ENCODE measurements around the gene CCNG2. TPM values are rescaled to one million over a fixed set of nuclear protein-coding genes. Genes with fewer than 3 reads are reported as not detected.

Gene CCNG2
- total RNA-seq, 1 experiment from 2014 or later = 9.2 TPM

DNA sequence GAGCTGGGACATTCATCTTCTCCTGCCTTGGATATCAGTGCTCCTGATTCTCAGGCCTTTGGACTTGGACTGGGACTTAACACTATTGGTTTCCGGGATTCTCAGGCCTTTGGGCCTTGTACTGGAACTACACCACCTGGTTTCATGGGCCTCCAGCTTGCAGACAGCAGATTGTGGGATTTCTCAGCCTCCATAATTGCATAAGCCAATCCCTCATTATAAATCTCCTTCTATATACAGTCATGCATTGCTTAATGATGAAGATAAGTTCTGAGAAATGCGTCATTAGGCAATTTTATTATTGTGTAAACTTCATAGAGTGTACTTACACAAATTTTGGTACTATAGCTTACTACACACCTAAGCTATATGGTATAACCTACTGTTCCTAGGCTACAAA lies 8.9 kb upstream of the CCNG2 start:
- no peak overlapping the region for H3K27ac ChIP-seq (ENCODE audit: low read depth, low read length, poor library complexity, severe bottlenecking)
- H3K27me3 ChIP-seq (replicated peaks; ENCODE audit: insufficient read depth, low read depth, low read length, poor library complexity) = no peaks in the 10 kb centered on the region
- POLR2A ChIA-PET (ENCODE audit: low non-redundant PET) = no interaction called here
- H3K4me3 ChIP-seq (ENCODE audit: low read depth, low read length, poor library complexity, severe bottlenecking) = no peak overlapping the region
- TF ChIP-seq EZH2 (IDR thresholded peaks at IDR 0.05; ENCODE audit: borderline replicate concordance, low read depth, low read length, poor library complexity, severe bottlenecking) = no peak
- H3K4me1 ChIP-seq (ENCODE audit: insufficient read depth, low read length, poor library complexity, severe bottlenecking) = no peaks in the 10 kb centered on the region
- CTCF ChIA-PET = no interaction called here
- no peaks in the 10 kb centered on the region for H3K36me3 ChIP-seq (ENCODE audit: insufficient read depth, low read length, poor library complexity, severe bottlenecking)
- intact Hi-C loops (cut with micrococcal nuclease; ENCODE audit: unreplicated experiment) = no loop called here
- H3K9me3 ChIP-seq (ENCODE audit: low read depth, low read length, poor library complexity, severe bottlenecking) = no peaks in the 10 kb centered on the region
- no peak for DNase-seq (ENCODE audit: low spot score)
- no TSS peak for BruUV-seq (replicated peaks)

DNA sequence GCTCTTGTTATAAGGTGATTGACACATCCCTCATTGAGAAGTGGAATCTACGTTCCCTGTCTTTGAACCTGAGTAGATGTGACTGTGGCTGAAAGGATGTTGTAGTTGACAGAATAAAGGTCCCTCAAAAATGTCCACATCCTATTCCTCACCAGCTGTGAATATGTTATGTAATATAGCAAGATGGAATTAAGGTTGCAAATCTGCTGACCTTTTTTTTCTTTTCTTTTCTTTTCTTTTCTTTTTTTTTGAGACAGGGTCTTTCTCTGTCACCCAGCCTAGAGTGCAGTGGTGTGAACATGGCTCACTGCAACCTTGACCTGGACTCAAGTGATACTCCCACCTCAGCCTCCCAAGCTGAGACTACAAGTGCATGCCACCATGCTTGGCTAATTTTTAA lies 7.2 kb upstream of the CCNG2 start:
- Histone ChIP-seq H3K4me1 (ENCODE audit: insufficient read depth, low read length, poor library complexity, severe bottlenecking) (no peaks in the 10 kb centered on the region), H3K4me3 (ENCODE audit: low read depth, low read length, poor library complexity, severe bottlenecking) (no peak overlapping the region), H3K27ac (ENCODE audit: low read depth, low read length, poor library complexity, severe bottlenecking) (no peak overlapping the region), H3K36me3 (ENCODE audit: insufficient read depth, low read length, poor library complexity, severe bottlenecking) (no peaks in the 10 kb centered on the region), H3K9me3 (ENCODE audit: low read depth, low read length, poor library complexity, severe bottlenecking) (no peaks in the 10 kb centered on the region), H3K27me3 (replicated peaks; ENCODE audit: insufficient read depth, low read depth, low read length, poor library complexity) (no peaks in the 10 kb centered on the region)
- TF ChIP-seq, protein P1, sequence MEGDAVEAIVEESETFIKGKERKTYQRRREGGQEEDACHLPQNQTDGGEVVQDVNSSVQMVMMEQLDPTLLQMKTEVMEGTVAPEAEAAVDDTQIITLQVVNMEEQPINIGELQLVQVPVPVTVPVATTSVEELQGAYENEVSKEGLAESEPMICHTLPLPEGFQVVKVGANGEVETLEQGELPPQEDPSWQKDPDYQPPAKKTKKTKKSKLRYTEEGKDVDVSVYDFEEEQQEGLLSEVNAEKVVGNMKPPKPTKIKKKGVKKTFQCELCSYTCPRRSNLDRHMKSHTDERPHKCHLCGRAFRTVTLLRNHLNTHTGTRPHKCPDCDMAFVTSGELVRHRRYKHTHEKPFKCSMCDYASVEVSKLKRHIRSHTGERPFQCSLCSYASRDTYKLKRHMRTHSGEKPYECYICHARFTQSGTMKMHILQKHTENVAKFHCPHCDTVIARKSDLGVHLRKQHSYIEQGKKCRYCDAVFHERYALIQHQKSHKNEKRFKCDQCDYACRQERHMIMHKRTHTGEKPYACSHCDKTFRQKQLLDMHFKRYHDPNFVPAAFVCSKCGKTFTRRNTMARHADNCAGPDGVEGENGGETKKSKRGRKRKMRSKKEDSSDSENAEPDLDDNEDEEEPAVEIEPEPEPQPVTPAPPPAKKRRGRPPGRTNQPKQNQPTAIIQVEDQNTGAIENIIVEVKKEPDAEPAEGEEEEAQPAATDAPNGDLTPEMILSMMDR (conservative IDR thresholded peaks at IDR 0.05; ENCODE audit: low read depth, low read length) = no peak
- no peak for TF ChIP-seq EZH2 (IDR thresholded peaks at IDR 0.05; ENCODE audit: borderline replicate concordance, low read depth, low read length, poor library complexity, severe bottlenecking)
- no TSS peak for BruUV-seq (replicated peaks)
- POLR2A ChIA-PET (ENCODE audit: low non-redundant PET) = no interaction called here
- CTCF ChIA-PET = no interaction called here
- intact Hi-C loops (cut with micrococcal nuclease; ENCODE audit: unreplicated experiment) = no loop called here
- no peak for DNase-seq (ENCODE audit: low spot score)

DNA sequence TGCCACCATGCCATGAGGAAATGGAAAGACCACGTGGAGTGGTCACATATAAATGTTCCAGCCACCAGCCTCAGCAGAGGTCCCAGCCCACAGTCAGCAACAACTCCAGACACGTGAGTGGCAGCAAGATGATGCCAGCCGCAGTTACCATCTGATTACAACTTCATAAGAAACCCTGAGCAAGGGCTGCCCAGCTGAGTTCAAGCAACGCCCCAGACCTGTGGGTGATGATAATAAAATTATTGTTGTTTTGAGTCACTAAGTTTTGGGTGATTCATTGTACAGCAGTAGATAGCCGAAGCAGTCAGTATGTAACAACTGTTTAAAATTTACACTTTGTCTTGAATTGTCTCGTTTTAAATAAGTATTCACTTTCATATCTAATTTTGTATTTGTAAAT lies 5.8 kb upstream of the CCNG2 start:
- Histone ChIP-seq H3K4me3 (ENCODE audit: low read depth, low read length, poor library complexity, severe bottlenecking) (no peak overlapping the region), H3K9me3 (ENCODE audit: low read depth, low read length, poor library complexity, severe bottlenecking) (no peaks in the 10 kb centered on the region), H3K4me1 (ENCODE audit: insufficient read depth, low read length, poor library complexity, severe bottlenecking) (no peaks in the 10 kb centered on the region), H3K27me3 (replicated peaks; ENCODE audit: insufficient read depth, low read depth, low read length, poor library complexity) (no peaks in the 10 kb centered on the region), H3K27ac (ENCODE audit: low read depth, low read length, poor library complexity, severe bottlenecking) (no peak overlapping the region), H3K36me3 (ENCODE audit: insufficient read depth, low read length, poor library complexity, severe bottlenecking) (no peaks in the 10 kb centered on the region)
- ChIA-PET POLR2A (ENCODE audit: low non-redundant PET) (no interaction called here), CTCF (no interaction called here)
- TF ChIP-seq, protein P1 (conservative IDR thresholded peaks at IDR 0.05; ENCODE audit: low read depth, low read length) = no peak
- TF ChIP-seq EZH2 (IDR thresholded peaks at IDR 0.05; ENCODE audit: borderline replicate concordance, low read depth, low read length, poor library complexity, severe bottlenecking) = no peak
- no peak for DNase-seq (ENCODE audit: low spot score)
- intact Hi-C loops (cut with micrococcal nuclease; ENCODE audit: unreplicated experiment) = no loop called here
- BruUV-seq (replicated peaks) = no TSS peak

DNA sequence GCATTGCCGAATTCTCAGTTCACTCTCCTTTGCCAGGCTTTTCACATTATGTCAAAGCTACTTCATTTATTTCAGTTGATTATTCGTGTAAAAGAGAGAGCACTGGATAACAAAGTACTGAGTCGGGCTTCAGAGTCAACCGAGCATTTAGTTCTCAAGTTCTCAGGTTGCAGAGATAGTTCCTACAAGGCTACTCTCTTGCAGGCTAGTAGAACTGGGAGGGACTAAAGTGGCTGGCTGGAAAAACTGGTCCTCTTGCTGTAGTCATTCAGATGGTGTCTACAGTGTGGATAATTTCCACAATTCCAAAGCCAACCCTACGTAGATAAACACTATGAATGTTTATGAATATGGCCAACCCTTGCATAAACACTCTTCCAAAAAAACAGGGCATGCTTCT lies 4.6 kb upstream of the CCNG2 start:
- TF ChIP-seq, protein P1 (conservative IDR thresholded peaks at IDR 0.05; ENCODE audit: low read depth, low read length) = no peak
- no peak for TF ChIP-seq EZH2 (IDR thresholded peaks at IDR 0.05; ENCODE audit: borderline replicate concordance, low read depth, low read length, poor library complexity, severe bottlenecking)

More for the DNA sequence above, 4.6 kb upstream of the CCNG2 start:
- no peaks in the 10 kb centered on the region for H3K36me3 ChIP-seq (ENCODE audit: insufficient read depth, low read length, poor library complexity, severe bottlenecking)
- no TSS peak for BruUV-seq (replicated peaks)
- CTCF ChIA-PET = no interaction called here
- POLR2A ChIA-PET (ENCODE audit: low non-redundant PET) = no interaction called here
- no peaks in the 10 kb centered on the region for H3K27me3 ChIP-seq (replicated peaks; ENCODE audit: insufficient read depth, low read depth, low read length, poor library complexity)
- no peak overlapping the region for H3K4me3 ChIP-seq (ENCODE audit: low read depth, low read length, poor library complexity, severe bottlenecking)
- H3K4me1 ChIP-seq (ENCODE audit: insufficient read depth, low read length, poor library complexity, severe bottlenecking) = no peaks in the 10 kb centered on the region
- no peak for DNase-seq (ENCODE audit: low spot score)
- no peaks in the 10 kb centered on the region for H3K9me3 ChIP-seq (ENCODE audit: low read depth, low read length, poor library complexity, severe bottlenecking)
- intact Hi-C loops (cut with micrococcal nuclease; ENCODE audit: unreplicated experiment) = no loop called here
- no peak overlapping the region for H3K27ac ChIP-seq (ENCODE audit: low read depth, low read length, poor library complexity, severe bottlenecking)
